ENCODE data around the gene RSAD1.

The RSAD1 gene

GRCh38 chr17:50507871-50508572 lies 29.4 kb downstream of the RSAD1 start, which contains the start of gene MYCBPAP:
Gene MYCBPAP (plus strand): TSS chr17:50508439. CDS start chr17:50508675, 236 bp downstream.
- Histone ChIP-seq H3K4me2 (no peak within 1 kb of the TSS), H4K20me1 (ENCODE audit: insufficient read depth) (no peaks in the 10 kb centered on the region), H3K27me3 (ENCODE audit: insufficient read depth, low read depth) (no peaks in the 10 kb centered on the region), H3K79me2 (ENCODE audit: insufficient read depth, low read depth) (no peaks in the 10 kb centered on the region), H3K4me3 (IDR thresholded peaks at IDR 0.05; ENCODE audit: insufficient read depth, low read depth, low read length) (no peak within 1 kb of the TSS), H3K4me1 (ENCODE audit: low read depth, poor library complexity, severe bottlenecking) (no peaks in the 10 kb centered on the region), H2AFZ (ENCODE audit: low read depth) (no peak within 1 kb of the TSS), H3K36me3 (ENCODE audit: insufficient read depth) (no peaks in the 10 kb centered on the region), H3K27ac (no peak within 1 kb of the TSS), H3K9ac (no peak within 1 kb of the TSS)
- TF ChIP-seq CTCF (conservative IDR thresholded peaks at IDR 0.05; ENCODE audit: low read depth, low read length), result no peak

- H2AFZ ChIP-seq (ENCODE audit: low read depth), result no peak overlapping the region
- H3K4me3 ChIP-seq (IDR thresholded peaks at IDR 0.05; ENCODE audit: insufficient read depth, low read depth, low read length), result no peak overlapping the region
Measured at GRCh38 chr17:50508573-50509460, 30.2 kb downstream of the RSAD1 start.

GRCh38 chr17:50511058-50511457 lies 32.4 kb downstream of the RSAD1 start:
- H4K20me1 ChIP-seq (ENCODE audit: insufficient read depth), result no peaks in the 10 kb centered on the region
- no peak overlapping the region for H3K4me2 ChIP-seq
- no peaks in the 10 kb centered on the region for H3K27me3 ChIP-seq (ENCODE audit: insufficient read depth, low read depth)
- H3K9ac ChIP-seq, result no peak overlapping the region
- no peak overlapping the region for H3K4me3 ChIP-seq (IDR thresholded peaks at IDR 0.05; ENCODE audit: insufficient read depth, low read depth, low read length)
- no peak overlapping the region for H3K27ac ChIP-seq
- TF ChIP-seq CTCF (conservative IDR thresholded peaks at IDR 0.05; ENCODE audit: low read depth, low read length), result no peak
- no peak overlapping the region for H2AFZ ChIP-seq (ENCODE audit: low read depth)
- H3K36me3 ChIP-seq (ENCODE audit: insufficient read depth), result no peaks in the 10 kb centered on the region
- H3K79me2 ChIP-seq (ENCODE audit: insufficient read depth, low read depth), result no peaks in the 10 kb centered on the region
- no peaks in the 10 kb centered on the region for H3K4me1 ChIP-seq (ENCODE audit: low read depth, poor library complexity, severe bottlenecking)

More at GRCh38 chr17:50508573-50509460, 30.2 kb downstream of the RSAD1 start:
- Histone ChIP-seq H3K27me3 (ENCODE audit: insufficient read depth, low read depth) (no peaks in the 10 kb centered on the region), H3K79me2 (ENCODE audit: insufficient read depth, low read depth) (no peaks in the 10 kb centered on the region), H3K9ac (no peak overlapping the region), H3K4me2 (no peak overlapping the region), H4K20me1 (ENCODE audit: insufficient read depth) (no peaks in the 10 kb centered on the region), H3K36me3 (ENCODE audit: insufficient read depth) (no peaks in the 10 kb centered on the region), H3K27ac (no peak overlapping the region), H3K4me1 (ENCODE audit: low read depth, poor library complexity, severe bottlenecking) (no peaks in the 10 kb centered on the region)
- TF ChIP-seq CTCF (conservative IDR thresholded peaks at IDR 0.05; ENCODE audit: low read depth, low read length), result no peak

- Histone ChIP-seq H3K79me2 (ENCODE audit: insufficient read depth, low read depth) (no peaks in the 10 kb centered on the region), H3K27me3 (ENCODE audit: insufficient read depth, low read depth) (no peaks in the 10 kb centered on the region), H3K4me1 (ENCODE audit: low read depth, poor library complexity, severe bottlenecking) (no peaks in the 10 kb centered on the region), H3K9ac (no peak overlapping the region), H3K36me3 (ENCODE audit: insufficient read depth) (no peaks in the 10 kb centered on the region), H2AFZ (ENCODE audit: low read depth) (no peak overlapping the region), H3K4me2 (no peak overlapping the region), H3K4me3 (IDR thresholded peaks at IDR 0.05; ENCODE audit: insufficient read depth, low read depth, low read length) (no peak overlapping the region), H3K27ac (no peak overlapping the region), H4K20me1 (ENCODE audit: insufficient read depth) (no peaks in the 10 kb centered on the region)
- TF ChIP-seq CTCF (conservative IDR thresholded peaks at IDR 0.05; ENCODE audit: low read depth, low read length), result no peak
Measured at GRCh38 chr17:50513495-50513894, 34.8 kb downstream of the RSAD1 start.

All from KMS-11 (cell line).